SK-N-SH (cell line): ENCODE data around the gene PCSK2. TPM values are rescaled to one million over a fixed set of nuclear protein-coding genes. Genes with fewer than 3 reads are reported as not detected.

Source experiments
- CTCF ChIA-PET: fragments of 300-600, 350-600 bp; formaldehyde crosslinking; extraction: SDS; loops from one replicate; lab custom pipeline; 2021; lab: Yijun Ruan, JAX
- POLR2A ChIA-PET: fragments of 350-600 bp; sonication (Branson Sonifier 250); formaldehyde crosslinking; extraction: SDS; loops from one replicate; lab custom pipeline; 2020; ENCODE audit warnings: antibody characterized with exemption, inconsistent platforms; lab: Yijun Ruan, JAX
- DNase-seq: peaks from one replicate; pipeline ENCODE4 v3.0.0; 2012
- H2AFZ ChIP-seq: fragments of 200-600 bp; sonication (generic); 2 replicates; pipeline ENCODE4 v1.8.1; 2016; ENCODE audit warnings: antibody characterized with exemption, mild to moderate bottlenecking, low read depth
- H3F3A ChIP-seq: fragments of 200-600 bp; sonication (generic); replicated peaks from 2 replicates; pipeline ENCODE3; 2016; ENCODE audit warnings: antibody characterized with exemption, mild to moderate bottlenecking; ENCODE audit not compliant: insufficient read depth
- H3K27ac ChIP-seq, 2 experiments: fragments of 200-500 bp in 1 of 2; fragments of 200-600 bp in 1 of 2; sonication (Bioruptor generic) in 1 of 2; sonication (generic), shearing (Covaris generic) in 1 of 2; 2 replicates each; pipeline versions ENCODE4 v1.5.1 to v1.6.1; 2014 to 2016; ENCODE audit warnings: low read depth in 2 of 2, inconsistent platforms in 1 of 2, low read length in 1 of 2, mild to moderate bottlenecking in 1 of 2, mixed read lengths in 1 of 2
- H3K27me3 ChIP-seq: fragments of 200-600 bp; sonication (generic), shearing (Covaris generic); 2 replicates; pipeline ENCODE4 v1.6.1; 2016; ENCODE audit warnings: mixed run types; ENCODE audit not compliant: insufficient read depth
- H3K36me3 ChIP-seq, 2 experiments: fragments of 200-500 bp in 1 of 2; fragments of 200-600 bp in 1 of 2; sonication (Bioruptor generic) in 1 of 2; sonication (generic) in 1 of 2; replicated peaks in 1 of 2; 2 replicates each; pipeline versions ENCODE3 to v1.5.1; 2014 to 2016; ENCODE audit warnings: low read length in 1 of 2, mild to moderate bottlenecking in 1 of 2; ENCODE audit not compliant: insufficient read depth in 2 of 2, control insufficient read depth in 1 of 2
- H3K4me1 ChIP-seq, 2 experiments: fragments of 200-500 bp in 1 of 2; fragments of 200-600 bp in 1 of 2; sonication (Bioruptor generic) in 1 of 2; sonication (generic), shearing (Covaris generic) in 1 of 2; 2 replicates each; pipeline versions ENCODE4 v1.5.1 to v1.6.1; 2014 to 2016; ENCODE audit warnings: low read depth in 1 of 2, low read length in 1 of 2, mixed run types in 1 of 2; ENCODE audit not compliant: insufficient read depth in 2 of 2, control insufficient read depth in 1 of 2
- H3K4me2 ChIP-seq: fragments of 200-600 bp; sonication (generic), shearing (Covaris generic); 2 replicates; pipeline ENCODE4 v1.6.1; 2017; ENCODE audit warnings: mixed run types
- H3K4me3 ChIP-seq, 2 experiments: fragments of 200-500 bp in 1 of 2; fragments of 200-600 bp in 1 of 2; sonication (Bioruptor generic) in 1 of 2; sonication (generic), shearing (Covaris generic) in 1 of 2; 2 replicates each; pipeline versions ENCODE4 v1.5.1 to v1.8.1; 2014 to 2016; ENCODE audit warnings: low read depth in 2 of 2, inconsistent platforms in 1 of 2, low read length in 1 of 2, mild to moderate bottlenecking in 1 of 2, mixed read lengths in 1 of 2, moderate library complexity in 1 of 2
- H3K79me2 ChIP-seq: fragments of 200-600 bp; sonication (generic); 2 replicates; pipeline ENCODE4 v1.8.1; 2017; ENCODE audit warnings: mild to moderate bottlenecking; ENCODE audit not compliant: insufficient read depth
- H3K9ac ChIP-seq: fragments of 200-600 bp; sonication (generic); 2 replicates; pipeline ENCODE4 v1.6.1; 2017; ENCODE audit warnings: mixed run types
- H3K9me2 ChIP-seq: fragments of 200-600 bp; sonication (generic); 2 replicates; pipeline ENCODE4 v1.6.1; 2017; ENCODE audit warnings: mixed run types
- H3K9me3 ChIP-seq: fragments of 200-600 bp; sonication (generic); 2 replicates; pipeline ENCODE4 v1.6.1; 2017; ENCODE audit warnings: mixed run types, mild to moderate bottlenecking, moderate library complexity
- H4K20me1 ChIP-seq: fragments of 200-600 bp; sonication (generic); 2 replicates; pipeline ENCODE4 v1.6.1; 2017; ENCODE audit warnings: mild to moderate bottlenecking, mixed run types; ENCODE audit not compliant: insufficient read depth
- CTCF ChIP-seq: fragments of 200-600 bp; sonication (generic); IDR thresholded peaks from 2 replicates; pipeline ENCODE4 v1.6.1; 2017; ENCODE audit warnings: antibody characterized with exemption, mild to moderate bottlenecking, moderate library complexity
- FOSL2 ChIP-seq: IDR thresholded peaks from 2 replicates; pipeline ENCODE4 v1.4.0; 2012; ENCODE audit warnings: low read depth, mild to moderate bottlenecking, moderate library complexity, borderline replicate concordance
- FOXM1 ChIP-seq: IDR thresholded peaks from 2 replicates; pipeline ENCODE4 v1.4.0; 2012; ENCODE audit warnings: low read depth, mild to moderate bottlenecking
- MXI1 ChIP-seq: IDR thresholded peaks from 2 replicates; pipeline ENCODE4 v1.6.1; 2012; ENCODE audit warnings: mild to moderate bottlenecking, low read depth, low read length, improper control_type of control experiment
- TAF1 ChIP-seq: IDR thresholded peaks from 2 replicates; pipeline ENCODE4 v1.6.1; 2012; ENCODE audit warnings: low read depth, mild to moderate bottlenecking, low read length, moderate library complexity, borderline replicate concordance
- YY1 ChIP-seq: IDR thresholded peaks from 2 replicates; pipeline ENCODE4 v1.4.0; 2012; ENCODE audit warnings: low read depth, mild to moderate bottlenecking
- ZBTB33 ChIP-seq: IDR thresholded peaks from 2 replicates; pipeline ENCODE4 v1.4.0; 2012; ENCODE audit warnings: low read depth, borderline replicate concordance
- WGBS: methylation state at CpG from one replicate; pipeline ENCODE4 v1.1.6; 2017; ENCODE audit warnings: low lambda C conversion rate; 5-methylcytosine and 5-hydroxymethylcytosine counted together
- polyA plus RNA-seq, 3 experiments: library from polyadenylated mRNA; depleted of rRNA; stranded (reverse); fragments of >200 nt; gene quantifications; 2 replicates each; pipeline ENCODE4 v1.2.3, GENCODE V29; 2012
- TF ChIP-seq, protein P1 (sequence below): IDR thresholded peaks from 2 replicates; pipeline ENCODE4 v1.4.0; 2012; ENCODE audit warnings: low read depth, borderline replicate concordance
- TF ChIP-seq, protein P2 (sequence below): IDR thresholded peaks from 2 replicates; pipeline ENCODE4; 2012
- TF ChIP-seq, protein P3 (sequence below): IDR thresholded peaks from 2 replicates; pipeline ENCODE4 v1.4.0; 2012; ENCODE audit warnings: low read depth

PCSK2 gene
- polyA plus RNA-seq, 1 of the 3 experiments (the other 2 are of a cell fraction): not detected

DNA sequence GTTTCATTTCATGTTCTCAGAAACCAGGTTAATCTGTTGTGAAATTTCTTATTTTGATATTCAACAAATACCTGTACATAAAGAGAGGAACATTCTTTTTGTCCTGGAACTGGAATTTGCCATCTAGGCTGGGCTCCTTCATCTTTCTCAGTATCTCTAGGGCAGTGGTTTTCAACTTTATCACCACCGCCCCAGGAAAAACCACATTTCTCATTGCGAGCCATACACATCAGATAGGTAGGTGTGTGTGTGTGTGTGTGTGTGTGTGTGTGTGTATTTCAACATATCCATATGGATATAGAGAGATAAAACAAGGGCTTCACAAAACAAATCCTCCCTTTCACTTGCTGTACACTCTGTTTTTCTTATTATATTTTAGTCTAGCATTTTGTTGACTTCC lies 280.2 kb downstream of the PCSK2 start:
- POLR2A ChIA-PET: no interaction called here
- Histone ChIP-seq H3K4me2 (no peak overlapping the region), H3K27ac (no peak overlapping the region)

GRCh38 chr20:17507531-17507930 lies 280.7 kb downstream of the PCSK2 start:
- no peak overlapping the region for H3K4me3 ChIP-seq
- H3K9me2 ChIP-seq: no peaks in the 10 kb centered on the region
- ChIA-PET CTCF (interaction anchor here (1.3 kb wide), 1 partner anchor 30 kb away, joined by 4 read pairs; no protein-coding TSS in a partner anchor), POLR2A (no interaction called here)
- no peaks in the 10 kb centered on the region for H3F3A ChIP-seq
- no peak overlapping the region for H3K4me2 ChIP-seq
- peaks cover 0 to 9% of the 10 kb centered on the region in 2 experiments; a peak in 1 of 4 replicates for H3K4me1 ChIP-seq
- no peaks in the 10 kb centered on the region for H3K9me3 ChIP-seq
- H3K79me2 ChIP-seq: no peaks in the 10 kb centered on the region
- no peak overlapping the region for H3K9ac ChIP-seq
- 80% methylated on average over 5 of the region's 5 CpGs for WGBS
- no peaks in the 10 kb centered on the region for H4K20me1 ChIP-seq
- no peak for DNase-seq
- H3K27me3 ChIP-seq: no peaks in the 10 kb centered on the region
- no peak overlapping the region for H2AFZ ChIP-seq
- H3K27ac ChIP-seq: no peak overlapping the region
- H3K36me3 ChIP-seq: no peaks in the 10 kb centered on the region
- TF ChIP-seq CTCF: no peak
- TF ChIP-seq, protein P1, sequence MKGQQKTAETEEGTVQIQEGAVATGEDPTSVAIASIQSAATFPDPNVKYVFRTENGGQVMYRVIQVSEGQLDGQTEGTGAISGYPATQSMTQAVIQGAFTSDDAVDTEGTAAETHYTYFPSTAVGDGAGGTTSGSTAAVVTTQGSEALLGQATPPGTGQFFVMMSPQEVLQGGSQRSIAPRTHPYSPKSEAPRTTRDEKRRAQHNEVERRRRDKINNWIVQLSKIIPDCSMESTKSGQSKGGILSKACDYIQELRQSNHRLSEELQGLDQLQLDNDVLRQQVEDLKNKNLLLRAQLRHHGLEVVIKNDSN: no peak
- no peak for TF ChIP-seq MXI1
- no peak for TF ChIP-seq FOXM1
- TF ChIP-seq, protein P2, sequence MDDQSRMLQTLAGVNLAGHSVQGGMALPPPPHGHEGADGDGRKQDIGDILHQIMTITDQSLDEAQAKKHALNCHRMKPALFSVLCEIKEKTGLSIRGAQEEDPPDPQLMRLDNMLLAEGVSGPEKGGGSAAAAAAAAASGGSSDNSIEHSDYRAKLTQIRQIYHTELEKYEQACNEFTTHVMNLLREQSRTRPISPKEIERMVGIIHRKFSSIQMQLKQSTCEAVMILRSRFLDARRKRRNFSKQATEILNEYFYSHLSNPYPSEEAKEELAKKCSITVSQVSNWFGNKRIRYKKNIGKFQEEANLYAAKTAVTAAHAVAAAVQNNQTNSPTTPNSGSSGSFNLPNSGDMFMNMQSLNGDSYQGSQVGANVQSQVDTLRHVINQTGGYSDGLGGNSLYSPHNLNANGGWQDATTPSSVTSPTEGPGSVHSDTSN: no peak
- no peak for TF ChIP-seq TAF1

More for the DNA sequence above, 280.2 kb downstream of the PCSK2 start:
- Histone ChIP-seq H2AFZ (no peak overlapping the region), H3K9ac (no peak overlapping the region), H3K27me3 (no peaks in the 10 kb centered on the region), H3F3A (no peaks in the 10 kb centered on the region), H3K4me1 (peaks cover 0 to 9% of the 10 kb centered on the region in 2 experiments; a peak in 1 of 4 replicates), H3K79me2 (no peaks in the 10 kb centered on the region), H3K9me3 (no peaks in the 10 kb centered on the region), H3K9me2 (no peaks in the 10 kb centered on the region), H4K20me1 (no peaks in the 10 kb centered on the region), H3K36me3 (no peaks in the 10 kb centered on the region), H3K4me3 (no peak overlapping the region)
- CTCF ChIA-PET: no interaction called here
- WGBS: 96% methylated on average over 2 of the region's 2 CpGs
- no peak for TF ChIP-seq ZBTB33
- no peak for TF ChIP-seq YY1
- no peak for TF ChIP-seq FOSL2
- TF ChIP-seq, protein P3, sequence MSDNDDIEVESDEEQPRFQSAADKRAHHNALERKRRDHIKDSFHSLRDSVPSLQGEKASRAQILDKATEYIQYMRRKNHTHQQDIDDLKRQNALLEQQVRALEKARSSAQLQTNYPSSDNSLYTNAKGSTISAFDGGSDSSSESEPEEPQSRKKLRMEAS: no peak
- DNase-seq: no peak
